HepG2 (cell line): ENCODE results near the gene MYO18A. TPM values are rescaled to one million over a fixed set of nuclear protein-coding genes. Genes with fewer than 3 reads are reported as not detected.
A peak's percentile ranks its signal among the peaks of the same experiment; 100 is the strongest.

ENCODE experiments used
- ARID3A ChIP-seq: IDR thresholded peaks from 2 replicates; pipeline ENCODE4 v1.6.1; 2012; ENCODE audit warnings: low read depth, low read length, improper control_type of control experiment
- ETV6 ChIP-seq: sonication (generic); formaldehyde crosslinking; conservative IDR thresholded peaks from 2 replicates; pipeline ENCODE4 v1.4.0; 2020; ENCODE audit warnings: missing genetic modification reagents
- HNF1B ChIP-seq: sonication (generic); formaldehyde crosslinking; IDR thresholded peaks from 2 replicates; pipeline ENCODE4 v1.5.1; 2020; ENCODE audit warnings: mild to moderate bottlenecking, moderate library complexity, missing genetic modification reagents
- KAT7 ChIP-seq: IDR thresholded peaks from 2 replicates; pipeline ENCODE4 v1.6.1; 2018; ENCODE audit warnings: borderline replicate concordance, missing compliant biosample characterization
- MBNL3 ChIP-seq: fragments of 250-450 bp; sonication (Bioruptor Pico); conservative IDR thresholded peaks from 2 replicates; pipeline ENCODE4 v1.8.0; 2022; ENCODE audit warnings: mild to moderate bottlenecking, inconsistent platforms
- NPAS2 ChIP-seq: sonication (generic); formaldehyde crosslinking; IDR thresholded peaks from 2 replicates; pipeline ENCODE4 v1.8.0; 2022; ENCODE audit warnings: mild to moderate bottlenecking, missing genetic modification reagents, borderline replicate concordance
- PITX1 ChIP-seq: sonication (generic); formaldehyde crosslinking; IDR thresholded peaks from 2 replicates; pipeline ENCODE4 v1.5.1; 2020; ENCODE audit warnings: mild to moderate bottlenecking, missing genetic modification reagents
- RFX1 ChIP-seq: fragments of 450-650 bp; IDR thresholded peaks from 2 replicates; pipeline ENCODE4 v1.6.1; 2017
- RFX3 ChIP-seq: IDR thresholded peaks from 2 replicates; pipeline ENCODE4 v1.6.1; 2016; ENCODE audit warnings: missing biosample characterization, missing genetic modification reagents
- RXRA ChIP-seq: sonication (generic); formaldehyde crosslinking; IDR thresholded peaks from 2 replicates; pipeline ENCODE4 v1.5.1; 2020; ENCODE audit warnings: missing genetic modification reagents
- SNRNP70 ChIP-seq: fragments of 200-400 bp; formaldehyde crosslinking; IDR thresholded peaks from 2 replicates; pipeline ENCODE4 v1.6.1; 2017; ENCODE audit warnings: mild to moderate bottlenecking, low read depth, low read length, moderate library complexity
- SP140L ChIP-seq: sonication (generic); formaldehyde crosslinking; IDR thresholded peaks from 2 replicates; pipeline ENCODE4 v1.4.0; 2020; ENCODE audit warnings: missing genetic modification reagents, borderline replicate concordance
- TOPORS ChIP-seq: sonication (generic); formaldehyde crosslinking; IDR thresholded peaks from 2 replicates; pipeline ENCODE4 v1.8.0; 2023; ENCODE audit warnings: mild to moderate bottlenecking, missing genetic modification reagents
- U2AF2 ChIP-seq: fragments of 200-400 bp; formaldehyde crosslinking; IDR thresholded peaks from 2 replicates; pipeline ENCODE4 v1.6.1; 2017; ENCODE audit warnings: low read depth, mild to moderate bottlenecking, low read length
- ZBTB46 ChIP-seq: sonication (generic); formaldehyde crosslinking; IDR thresholded peaks from 2 replicates; pipeline ENCODE4 v1.4.0; 2020; ENCODE audit warnings: mild to moderate bottlenecking, missing genetic modification reagents, borderline replicate concordance
- ZNF124 ChIP-seq: sonication (generic); formaldehyde crosslinking; IDR thresholded peaks from 2 replicates; pipeline ENCODE4 v1.4.0; 2020; ENCODE audit warnings: missing genetic modification reagents
- ZNF251 ChIP-seq: sonication (generic); formaldehyde crosslinking; IDR thresholded peaks from 2 replicates; pipeline ENCODE4 v1.9.0; 2021; ENCODE audit warnings: mild to moderate bottlenecking, missing genetic modification reagents
- ZNF280B ChIP-seq: sonication (generic); formaldehyde crosslinking; IDR thresholded peaks from 2 replicates; pipeline ENCODE4 v1.5.0; 2020; ENCODE audit warnings: missing genetic modification reagents, mild to moderate bottlenecking, borderline replicate concordance
- ZNF335 ChIP-seq: sonication (generic); formaldehyde crosslinking; IDR thresholded peaks from 2 replicates; pipeline ENCODE4 v1.4.0; 2020; ENCODE audit warnings: missing genetic modification reagents
- ZNF501 ChIP-seq: sonication (generic); formaldehyde crosslinking; IDR thresholded peaks from 2 replicates; pipeline ENCODE4 v1.5.1; 2020; ENCODE audit warnings: mild to moderate bottlenecking, moderate library complexity, missing genetic modification reagents
- ZNF572 ChIP-seq: sonication (generic); formaldehyde crosslinking; IDR thresholded peaks from 2 replicates; pipeline ENCODE4 v1.5.1; 2020; ENCODE audit warnings: mild to moderate bottlenecking, missing genetic modification reagents
- ZNF577 ChIP-seq: sonication (generic); formaldehyde crosslinking; IDR thresholded peaks from 2 replicates; pipeline ENCODE4 v1.4.0; 2020; ENCODE audit warnings: mild to moderate bottlenecking, low read depth, missing genetic modification reagents, borderline replicate concordance
- polyA plus RNA-seq, 8 experiments: library from polyadenylated mRNA; depleted of rRNA in 3 of 8; stranded (reverse) in 7 of 8; unstranded in 1 of 8; fragments of >200 nt; fragmentation: Illumina TruSeq in 4 of 8; extraction: Trizol in 4 of 8; gene quantifications; 2 replicates each; pipeline versions ENCODE4 v1.2.1 to v1.2.3, GENCODE V29; 2011 to 2016; ENCODE audit warnings: low read depth in 4 of 8, missing spikeins in 1 of 8, mixed read lengths in 1 of 8; ENCODE audit not compliant: insufficient read depth in 1 of 8
- total RNA-seq, 5 experiments: library from RNA; depleted of rRNA; stranded (reverse); fragments of >200 nt; fragmentation: Illumina TruSeq; extraction: Trizol; gene quantifications; 2 replicates each; pipeline ENCODE4 v1.2.3, GENCODE V29; 2016; ENCODE audit warnings: low read depth in 1 of 5
- TF ChIP-seq, protein P1 (sequence below): sonication (generic); formaldehyde crosslinking; conservative IDR thresholded peaks from 2 replicates; pipeline ENCODE4 v1.4.0; 2020; ENCODE audit warnings: missing genetic modification reagents

The MYO18A gene
- total and polyA plus RNA-seq, 2 of the 13 experiments (the other 11 are each of a cell fraction or from before 2014, with no cell fraction given) = 16.8 to 24.8 TPM

GRCh38 chr17:29219378-29220047, 39.3 kb upstream of the MYO18A start (continued):
- TF ChIP-seq RFX3 (CRISPR knock-in tag) (no peak), RXRA (peak; percentile 89), NPAS2 (CRISPR knock-in tag) (no peak), ZNF124 (CRISPR knock-in tag) (no peak), ZNF280B (CRISPR knock-in tag) (no peak), ZNF335 (CRISPR knock-in tag) (no peak), ZBTB46 (CRISPR knock-in tag) (no peak), ARID3A (no peak), RFX1 (no peak), TOPORS (CRISPR knock-in tag) (no peak), ZNF251 (CRISPR knock-in tag) (no peak), ZNF572 (no peak), HNF1B (peak; percentile 64; the same call in 1 of the 2 replicates), PITX1 (CRISPR knock-in tag) (no peak), MBNL3 (CRISPR knock-in tag) (no peak), SP140L (CRISPR knock-in tag) (no peak), U2AF2 (no peak), SNRNP70 (no peak), ETV6 (CRISPR knock-in tag) (no peak), ZNF501 (CRISPR knock-in tag) (peak; percentile 60; the same call in 1 of the 2 replicates), ZNF577 (CRISPR knock-in tag) (no peak), KAT7 (CRISPR knock-in tag) (no peak)
- TF ChIP-seq, protein P1, sequence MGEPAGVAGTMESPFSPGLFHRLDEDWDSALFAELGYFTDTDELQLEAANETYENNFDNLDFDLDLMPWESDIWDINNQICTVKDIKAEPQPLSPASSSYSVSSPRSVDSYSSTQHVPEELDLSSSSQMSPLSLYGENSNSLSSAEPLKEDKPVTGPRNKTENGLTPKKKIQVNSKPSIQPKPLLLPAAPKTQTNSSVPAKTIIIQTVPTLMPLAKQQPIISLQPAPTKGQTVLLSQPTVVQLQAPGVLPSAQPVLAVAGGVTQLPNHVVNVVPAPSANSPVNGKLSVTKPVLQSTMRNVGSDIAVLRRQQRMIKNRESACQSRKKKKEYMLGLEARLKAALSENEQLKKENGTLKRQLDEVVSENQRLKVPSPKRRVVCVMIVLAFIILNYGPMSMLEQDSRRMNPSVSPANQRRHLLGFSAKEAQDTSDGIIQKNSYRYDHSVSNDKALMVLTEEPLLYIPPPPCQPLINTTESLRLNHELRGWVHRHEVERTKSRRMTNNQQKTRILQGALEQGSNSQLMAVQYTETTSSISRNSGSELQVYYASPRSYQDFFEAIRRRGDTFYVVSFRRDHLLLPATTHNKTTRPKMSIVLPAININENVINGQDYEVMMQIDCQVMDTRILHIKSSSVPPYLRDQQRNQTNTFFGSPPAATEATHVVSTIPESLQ = no peak
